SK-N-SH treated with all-trans-retinoic acid at 6 μM for 48 hours (cell line): ENCODE data around the gene MIGA2.

Experiments used
- CSDC2 ChIP-seq: fragments of 250-450 bp; sonication (Bioruptor Pico); IDR thresholded peaks from 2 replicates; pipeline ENCODE4 v1.5.0; 2020; ENCODE audit warnings: mild to moderate bottlenecking, moderate library complexity
- GLIS3 ChIP-seq: fragments of 250-450 bp; sonication (Bioruptor Pico); IDR thresholded peaks from 2 replicates; pipeline ENCODE4 v1.5.0; 2020; ENCODE audit warnings: mild to moderate bottlenecking, moderate library complexity
- POU6F1 ChIP-seq: fragments of 250-450 bp; sonication (Bioruptor Pico); IDR thresholded peaks from 2 replicates; pipeline ENCODE4 v1.8.0; 2021; ENCODE audit warnings: low read depth, mild to moderate bottlenecking, moderate library complexity, borderline replicate concordance
- PPARA ChIP-seq: fragments of 250-450 bp; sonication (Bioruptor Pico); IDR thresholded peaks from 2 replicates; pipeline ENCODE4 v1.5.0; 2020; ENCODE audit warnings: mild to moderate bottlenecking, borderline replicate concordance
- RARB ChIP-seq: fragments of 250-450 bp; sonication (Bioruptor Pico); IDR thresholded peaks from 2 replicates; pipeline ENCODE4 v1.8.0; 2021; ENCODE audit warnings: mild to moderate bottlenecking, moderate library complexity
- SNAI2 ChIP-seq: fragments of 250-450 bp; sonication (Bioruptor Pico); IDR thresholded peaks from 2 replicates; pipeline ENCODE4 v1.5.0; 2020; ENCODE audit warnings: mild to moderate bottlenecking, moderate library complexity
- TOX ChIP-seq: fragments of 250-450 bp; sonication (Bioruptor Pico); IDR thresholded peaks from 2 replicates; pipeline ENCODE4 v1.8.0; 2021; ENCODE audit warnings: mild to moderate bottlenecking, moderate library complexity, borderline replicate concordance
- TSHZ2 ChIP-seq: fragments of 250-450 bp; sonication (Bioruptor Pico); IDR thresholded peaks from 2 replicates; pipeline ENCODE4 v1.5.0; 2020; ENCODE audit warnings: mild to moderate bottlenecking, moderate library complexity
- ZFP3 ChIP-seq: fragments of 250-450 bp; sonication (Bioruptor Pico); IDR thresholded peaks from 2 replicates; pipeline ENCODE4 v1.5.0; 2020; ENCODE audit warnings: mild to moderate bottlenecking, moderate library complexity
- ZNF565 ChIP-seq: fragments of 450-650 bp; formaldehyde crosslinking; conservative IDR thresholded peaks from 2 replicates; pipeline ENCODE4 v1.5.0; 2020; ENCODE audit warnings: low read depth, mild to moderate bottlenecking, moderate library complexity
- ZNF70 ChIP-seq: fragments of 450-650 bp; formaldehyde crosslinking; IDR thresholded peaks from 2 replicates; pipeline ENCODE4 v1.5.0; 2020; ENCODE audit warnings: mild to moderate bottlenecking, moderate library complexity
- TF ChIP-seq, protein P1 (sequence below): fragments of 250-450 bp; sonication (Bioruptor Pico); IDR thresholded peaks from 2 replicates; pipeline ENCODE4 v1.8.0; 2020; ENCODE audit warnings: mild to moderate bottlenecking, moderate library complexity, borderline replicate concordance

DNA sequence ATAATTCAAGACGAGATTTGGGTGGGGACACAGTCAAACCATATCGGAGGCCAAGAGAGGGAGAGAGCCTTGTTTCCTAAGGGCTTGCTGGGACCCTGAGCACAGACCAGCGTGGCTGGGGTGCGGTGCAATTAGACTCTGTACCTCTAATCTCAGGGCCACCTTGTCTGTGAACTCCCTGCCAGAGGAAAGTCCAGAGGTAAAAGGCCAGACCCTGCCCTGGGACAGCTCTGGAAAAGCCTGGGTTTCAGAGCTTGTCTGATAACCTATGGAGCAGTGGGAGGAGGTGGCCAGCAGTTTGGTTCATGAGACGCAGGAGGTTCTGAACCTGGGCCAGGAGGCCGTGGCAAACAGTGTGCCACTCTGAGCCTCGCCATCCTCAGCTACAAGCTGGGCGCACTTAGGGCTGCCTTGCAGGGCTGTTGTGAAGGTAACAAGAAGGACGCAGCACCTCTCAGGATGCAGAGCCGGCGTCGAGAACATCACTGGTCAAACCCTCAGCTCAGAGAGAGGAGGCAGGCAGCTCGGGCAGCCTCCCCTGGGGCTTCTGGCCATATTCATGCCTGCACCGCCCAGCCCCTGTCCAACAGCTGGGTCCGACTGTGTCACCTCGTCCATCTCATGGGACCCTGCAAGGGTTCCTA lies 39.7 kb downstream of the MIGA2 start:
- no peak for TF ChIP-seq SNAI2 (CRISPR knock-in tag)
- TF ChIP-seq, protein P1, sequence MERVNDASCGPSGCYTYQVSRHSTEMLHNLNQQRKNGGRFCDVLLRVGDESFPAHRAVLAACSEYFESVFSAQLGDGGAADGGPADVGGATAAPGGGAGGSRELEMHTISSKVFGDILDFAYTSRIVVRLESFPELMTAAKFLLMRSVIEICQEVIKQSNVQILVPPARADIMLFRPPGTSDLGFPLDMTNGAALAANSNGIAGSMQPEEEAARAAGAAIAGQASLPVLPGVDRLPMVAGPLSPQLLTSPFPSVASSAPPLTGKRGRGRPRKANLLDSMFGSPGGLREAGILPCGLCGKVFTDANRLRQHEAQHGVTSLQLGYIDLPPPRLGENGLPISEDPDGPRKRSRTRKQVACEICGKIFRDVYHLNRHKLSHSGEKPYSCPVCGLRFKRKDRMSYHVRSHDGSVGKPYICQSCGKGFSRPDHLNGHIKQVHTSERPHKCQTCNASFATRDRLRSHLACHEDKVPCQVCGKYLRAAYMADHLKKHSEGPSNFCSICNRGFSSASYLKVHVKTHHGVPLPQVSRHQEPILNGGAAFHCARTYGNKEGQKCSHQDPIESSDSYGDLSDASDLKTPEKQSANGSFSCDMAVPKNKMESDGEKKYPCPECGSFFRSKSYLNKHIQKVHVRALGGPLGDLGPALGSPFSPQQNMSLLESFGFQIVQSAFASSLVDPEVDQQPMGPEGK (CRISPR knock-in tag): no peak
- no peak for TF ChIP-seq TOX (CRISPR knock-in tag)
- no peak for TF ChIP-seq CSDC2 (CRISPR knock-in tag)
- no peak for TF ChIP-seq ZNF70 (CRISPR knock-in tag)
- TF ChIP-seq GLIS3: no peak
- TF ChIP-seq TSHZ2 (CRISPR knock-in tag): no peak
- TF ChIP-seq RARB (CRISPR knock-in tag): no peak
- no peak for TF ChIP-seq ZFP3 (CRISPR knock-in tag)
- no peak for TF ChIP-seq POU6F1
- no peak for TF ChIP-seq ZNF565 (CRISPR knock-in tag)
- TF ChIP-seq PPARA (CRISPR knock-in tag): no peak
